Naive thymus-derived CD4-positive, alpha-beta T cell (primary cell): ENCODE results near the gene RAPGEF4. TPM values are rescaled to one million over a fixed set of nuclear protein-coding genes. Genes with fewer than 3 reads are reported as not detected.
A peak's percentile ranks its signal among the peaks of the same experiment; 100 is the strongest.

Source experiments
- ATAC-seq: fragments of 150-1000 bp; cut with Tn5 transposase; 2 replicates; pipeline ENCODE4 v1.10.0; 2021; ENCODE audit warnings: mild to moderate bottlenecking, moderate library complexity
- CTCF ChIA-PET: fragments of 350-600 bp; sonication (Branson Sonifier 250); formaldehyde crosslinking; loops from one replicate; lab custom pipeline; 2021; ENCODE audit warnings: antibody characterized with exemption; lab: Charles Lee
- POLR2A ChIA-PET: fragments of 350-600 bp; sonication (Branson Sonifier 250); formaldehyde crosslinking; loops from one replicate; lab custom pipeline; 2021; ENCODE audit warnings: antibody characterized with exemption, inconsistent platforms; lab: Charles Lee
- DNase-seq, 9 donors: peaks; one replicate each; pipeline versions ENCODE4 v3.0.0 to v3.0.0-alpha.2; 2020 to 2022; ENCODE audit warnings: mixed read lengths in 1 of 9
- H3K27ac ChIP-seq: one replicate; pipeline ENCODE4 v1.7.0; 2013; ENCODE audit warnings: mild to moderate bottlenecking, low read depth, low read length, moderate library complexity
- H3K27me3 ChIP-seq, 2 donors: one replicate each; pipeline ENCODE4 v1.7.0; 2013; ENCODE audit warnings: low read length in 2 of 2, mild to moderate bottlenecking in 2 of 2, moderate library complexity in 2 of 2; ENCODE audit not compliant: control insufficient read depth in 2 of 2, insufficient read depth in 2 of 2
- H3K36me3 ChIP-seq, 3 experiments: 1 replicate in 2 of 3; 2 replicates in 1 of 3; pipeline ENCODE4 v1.7.0; 2013; ENCODE audit warnings: low read length in 3 of 3, mild to moderate bottlenecking in 3 of 3, moderate library complexity in 1 of 3; ENCODE audit not compliant: insufficient read depth in 3 of 3, control insufficient read depth in 2 of 3
- H3K4me1 ChIP-seq, 2 donors: one replicate each; pipeline ENCODE4 v1.7.0; 2013; ENCODE audit warnings: low read length in 2 of 2, mild to moderate bottlenecking in 2 of 2, moderate library complexity in 1 of 2; ENCODE audit not compliant: control insufficient read depth in 2 of 2, insufficient read depth in 2 of 2
- H3K4me3 ChIP-seq: 2 replicates; pipeline ENCODE4 v1.7.0; 2013; ENCODE audit warnings: mild to moderate bottlenecking, low read length
- H3K9me3 ChIP-seq, 3 experiments: 1 replicate in 2 of 3; 2 replicates in 1 of 3; pipeline ENCODE4 v1.7.0; 2013; ENCODE audit warnings: low read length in 3 of 3; ENCODE audit not compliant: control insufficient read depth in 2 of 3
- H3K27ac Mint-ChIP-seq, 9 donors: one replicate each; pipeline ENCODE4 v1.8.0; 2020 to 2022; ENCODE audit warnings: mixed read lengths in 9 of 9, mild to moderate bottlenecking in 8 of 9, moderate library complexity in 5 of 9, inconsistent platforms in 2 of 9
- H3K27me3 Mint-ChIP-seq, 5 donors: one replicate each; pipeline ENCODE4 v1.8.0; 2021 to 2022; ENCODE audit warnings: mixed read lengths in 5 of 5, mild to moderate bottlenecking in 1 of 5
- H3K36me3 Mint-ChIP-seq, 5 donors: one replicate each; pipeline ENCODE4 v1.8.0; 2020 to 2022; ENCODE audit warnings: mixed read lengths in 5 of 5, mild to moderate bottlenecking in 3 of 5, inconsistent platforms in 1 of 5
- H3K4me1 Mint-ChIP-seq, 7 donors: one replicate each; pipeline ENCODE4 v1.8.0; 2020 to 2022; ENCODE audit warnings: mixed read lengths in 7 of 7, mild to moderate bottlenecking in 3 of 7, inconsistent platforms in 1 of 7
- H3K4me3 Mint-ChIP-seq, 10 donors: one replicate each; pipeline ENCODE4 v1.8.0; 2020 to 2022; ENCODE audit warnings: mild to moderate bottlenecking in 10 of 10, mixed read lengths in 10 of 10, moderate library complexity in 6 of 10, inconsistent platforms in 2 of 10
- H3K9me3 Mint-ChIP-seq, 11 donors: one replicate each; pipeline ENCODE4 v1.8.0; 2020 to 2022; ENCODE audit warnings: mixed read lengths in 11 of 11, mild to moderate bottlenecking in 4 of 11, inconsistent platforms in 1 of 11, moderate library complexity in 1 of 11
- intact Hi-C, 2 donors: fragments of 100-400 bp; cut with micrococcal nuclease; formaldehyde crosslinking; loops; one replicate each; pipeline ENCODE4 v1.15.1; 2023
- polyA plus RNA-seq, 2 donors: library from polyadenylated mRNA; unstranded; fragments of 300-500 nt; fragmentation: Illumina TruSeq; gene quantifications; one replicate each; pipeline ENCODE4 v1.2.3, GENCODE V29; 2021
- total RNA-seq, 6 experiments: library from RNA in 5 of 6; stranded (reverse) in 5 of 6; gene quantifications; 1 replicate in 5 of 6; 2 replicates in 1 of 6; pipeline ENCODE4 v1.2.3 and lab custom pipeline; 2021 to 2026

The RAPGEF4 gene
- total RNA-seq: 1 to 10 TPM in 3 of 5 experiments, under 1 TPM in 2; 0.39 to 2.5 (median 1.4) TPM
- not detected for polyA plus RNA-seq
- not detected for total RNA-seq (lab: John Stamatoyannopoulos, UW)

- no peaks in the 10 kb centered on the region for H3K36me3 ChIP-seq
- H3K9me3 Mint-ChIP-seq: no peaks in the 10 kb centered on the region
- peaks cover 0 to 12% (median 6%) of the 10 kb centered on the region in 7 donors for H3K4me1 Mint-ChIP-seq
- no peaks in the 10 kb centered on the region for H3K9me3 ChIP-seq
- DNase-seq: peak in 3 of 9 donors; percentile 4 to 6 (median 6)
- no peak within 1 kb of the TSS for H3K4me3 ChIP-seq
- H3K4me3 Mint-ChIP-seq: peak within 1 kb of the TSS; percentile 28 to 84 (median 75)
- peak within 1 kb of the TSS in 1 of 9 donors; percentile 49 for H3K27ac Mint-ChIP-seq
- H3K36me3 Mint-ChIP-seq: no peaks in the 10 kb centered on the region
- no peaks in the 10 kb centered on the region for H3K4me1 ChIP-seq
- CTCF ChIA-PET: no interaction called here
- peak; percentile 14 for ATAC-seq
- intact Hi-C loops: no loop called here
- H3K27me3 ChIP-seq: peaks cover 0 to 9% of the 10 kb centered on the region in 2 donors
- H3K27me3 Mint-ChIP-seq: peaks cover 47 to 73% (median 63%) of the 10 kb centered on the region in 5 donors
- POLR2A ChIA-PET: no interaction called here
- H3K27ac ChIP-seq: no peak within 1 kb of the TSS
These were observed at the start of gene RAPGEF4 for GRCh38 chr2:172735582-172736423. Gene RAPGEF4, plus strand, starts transcription at chr2:172735845. Its CDS starts 139 bp downstream, at chr2:172735984.

GRCh38 chr2:172693037-172693436, 42.6 kb upstream of the RAPGEF4 start:
- peak; percentile 84 for ATAC-seq
- Mint-ChIP-seq H3K36me3 (peaks cover 0 to 10% (median 5%) of the 10 kb centered on the region in 5 donors), H3K27me3 (peaks cover 0 to 4% (median 0%) of the 10 kb centered on the region in 5 donors), H3K4me3 (peak overlapping the region in 9 of 10 donors; percentile 69 to 90 (median 79)), H3K9me3 (peaks cover 0 to 20% (median 3%) of the 10 kb centered on the region in 11 donors), H3K4me1 (peaks cover 12 to 57% (median 45%) of the 10 kb centered on the region in 7 donors), H3K27ac (peak overlapping the region in 8 of 9 donors; percentile 16 to 92 (median 80))
- Histone ChIP-seq H3K36me3 (no peaks in the 10 kb centered on the region), H3K9me3 (no peaks in the 10 kb centered on the region), H3K4me3 (no peak overlapping the region), H3K27me3 (no peaks in the 10 kb centered on the region), H3K4me1 (peaks cover 0 to 19% of the 10 kb centered on the region in 2 donors), H3K27ac (no peak overlapping the region)
- intact Hi-C loops: no loop called here
- DNase-seq: peak in 1 of 9 donors; percentile 38
- CTCF ChIA-PET: interaction anchor here (1.0 to 1.3 kb wide), 2 partner anchors 18 kb away, joined by 3 read pairs; no protein-coding TSS in a partner anchor
- POLR2A ChIA-PET: no interaction called here

GRCh38 chr2:172693529-172694455, 41.9 kb upstream of the RAPGEF4 start:
- H3K9me3 Mint-ChIP-seq: peaks cover 0 to 13% (median 2%) of the 10 kb centered on the region in 11 donors
- peak in 4 of 9 donors; percentile 11 to 25 (median 17) for DNase-seq
- H3K27ac Mint-ChIP-seq: peak overlapping the region in 8 of 9 donors; percentile 16 to 92 (median 80)
- ATAC-seq: peak; percentile 65
- peak overlapping the region; percentile 5 to 90 (median 79) for H3K4me3 Mint-ChIP-seq
- Histone ChIP-seq H3K27me3 (no peaks in the 10 kb centered on the region), H3K36me3 (no peaks in the 10 kb centered on the region), H3K27ac (no peak overlapping the region), H3K4me1 (peaks cover 0 to 19% of the 10 kb centered on the region in 2 donors), H3K9me3 (no peaks in the 10 kb centered on the region), H3K4me3 (no peak overlapping the region)
- intact Hi-C loops: no loop called here
- H3K4me1 Mint-ChIP-seq: peaks cover 12 to 56% (median 46%) of the 10 kb centered on the region in 7 donors
- peaks cover 0 to 5% (median 4%) of the 10 kb centered on the region in 5 donors for H3K36me3 Mint-ChIP-seq
- CTCF ChIA-PET: interaction anchor here (0.6 to 1.3 kb wide), 3 partner anchors 17 to 1074 kb away, joined by 3 read pairs; no protein-coding TSS in a partner anchor
- H3K27me3 Mint-ChIP-seq: no peaks in the 10 kb centered on the region
- POLR2A ChIA-PET: no interaction called here

- Mint-ChIP-seq H3K4me3 (no peak overlapping the region), H3K27me3 (no peaks in the 10 kb centered on the region), H3K4me1 (peaks cover 12 to 38% (median 27%) of the 10 kb centered on the region in 7 donors), H3K36me3 (no peaks in the 10 kb centered on the region), H3K9me3 (peaks cover 0 to 7% (median 0%) of the 10 kb centered on the region in 11 donors), H3K27ac (no peak overlapping the region)
- DNase-seq (no peak), ATAC-seq (no peak)
- Histone ChIP-seq H3K27ac (no peak overlapping the region), H3K4me1 (peaks cover 0 to 19% of the 10 kb centered on the region in 2 donors), H3K9me3 (no peaks in the 10 kb centered on the region), H3K36me3 (no peaks in the 10 kb centered on the region), H3K4me3 (no peak overlapping the region), H3K27me3 (no peaks in the 10 kb centered on the region)
- CTCF ChIA-PET: interaction anchor here (0.8 kb wide), 1 partner anchor 13 kb away, joined by 3 read pairs; no protein-coding TSS in a partner anchor
- intact Hi-C loops: no loop called here
- POLR2A ChIA-PET: no interaction called here
These were observed 38.3 kb upstream of the RAPGEF4 start for GRCh38 chr2:172697296-172697695.

- intact Hi-C loops: no loop called here
- Histone ChIP-seq H3K36me3 (no peaks in the 10 kb centered on the region), H3K4me1 (peaks cover 0 to 9% of the 10 kb centered on the region in 2 donors), H3K27ac (no peak overlapping the region), H3K9me3 (no peaks in the 10 kb centered on the region), H3K27me3 (no peaks in the 10 kb centered on the region), H3K4me3 (no peak overlapping the region)
- ChIA-PET POLR2A (no interaction called here), CTCF (interaction anchor here (0.8 to 0.9 kb wide), 2 partner anchors 12 to 216 kb away, joined by 3 to 4 read pairs; no protein-coding TSS in a partner anchor)
- DNase-seq (no peak), ATAC-seq (peak; percentile 64)
- Mint-ChIP-seq H3K27me3 (peaks cover 0 to 4% (median 0%) of the 10 kb centered on the region in 5 donors), H3K27ac (peak overlapping the region in 1 of 9 donors; percentile 5), H3K4me1 (peaks cover 8 to 28% (median 18%) of the 10 kb centered on the region in 7 donors), H3K9me3 (peaks cover 0 to 7% (median 0%) of the 10 kb centered on the region in 11 donors), H3K36me3 (no peaks in the 10 kb centered on the region), H3K4me3 (no peak overlapping the region)
These were observed 37.4 kb upstream of the RAPGEF4 start for GRCh38 chr2:172698041-172698863.
